HepG2 (cell line): Measurements from ENCODE around the gene SELENOH. TPM values are rescaled to one million over a fixed set of nuclear protein-coding genes. Genes with fewer than 3 reads are reported as not detected.

Experiments used
- ATF7 ChIP-seq, 2 experiments: fragments of 450-650 bp in 1 of 2; sonication (generic) in 1 of 2; formaldehyde crosslinking in 1 of 2; IDR thresholded peaks; 2 replicates each; pipeline versions ENCODE4 v1.4.0 to v1.6.1; 2016 to 2020; ENCODE audit warnings: antibody characterized with exemption in 1 of 2, mild to moderate bottlenecking in 1 of 2, missing genetic modification reagents in 1 of 2
- CBX2 ChIP-seq, 2 experiments: fragments of 200-600 bp in 1 of 2; sonication (generic); formaldehyde crosslinking in 1 of 2; IDR thresholded peaks; 2 replicates each; pipeline versions ENCODE4 v1.7.0 to v1.8.1; 2018 to 2022; ENCODE audit warnings: low read depth in 2 of 2, low read length in 1 of 2, mild to moderate bottlenecking in 1 of 2, missing genetic modification reagents in 1 of 2
- DZIP1 ChIP-seq: sonication (generic); formaldehyde crosslinking; IDR thresholded peaks from 2 replicates; pipeline ENCODE4 v1.5.0; 2020; ENCODE audit warnings: mild to moderate bottlenecking, missing genetic modification reagents
- GTF2F1 ChIP-seq: fragments of 150-350 bp; IDR thresholded peaks from 2 replicates; pipeline ENCODE4 v1.6.1; 2014; ENCODE audit warnings: low read length
- HNRNPK ChIP-seq: fragments of 200-400 bp; formaldehyde crosslinking; IDR thresholded peaks from 2 replicates; pipeline ENCODE4 v1.6.1; 2018; ENCODE audit warnings: low read length, low read depth, moderate library complexity, mild to moderate bottlenecking; ENCODE audit not compliant: poor library complexity, severe bottlenecking
- MAF1 ChIP-seq: sonication (generic); formaldehyde crosslinking; IDR thresholded peaks from 2 replicates; pipeline ENCODE4 v1.5.0; 2020; ENCODE audit warnings: missing genetic modification reagents, borderline replicate concordance
- NFIB ChIP-seq: sonication (generic); formaldehyde crosslinking; IDR thresholded peaks from 2 replicates; pipeline ENCODE4 v1.9.0; 2021; ENCODE audit warnings: missing genetic modification reagents, mild to moderate bottlenecking, borderline replicate concordance
- PAWR ChIP-seq: sonication (generic); formaldehyde crosslinking; IDR thresholded peaks from 2 replicates; pipeline ENCODE4 v1.4.0; 2020; ENCODE audit warnings: missing genetic modification reagents, mild to moderate bottlenecking, borderline replicate concordance
- POLR2AphosphoS5 ChIP-seq: IDR thresholded peaks from 2 replicates; pipeline ENCODE4 v1.6.1; 2012; ENCODE audit warnings: low read depth, low read length
- REPIN1 ChIP-seq: sonication (generic); formaldehyde crosslinking; IDR thresholded peaks from 2 replicates; pipeline ENCODE4 v1.8.0; 2022; ENCODE audit warnings: missing genetic modification reagents, low read depth, mild to moderate bottlenecking, borderline replicate concordance
- SNRNP70 ChIP-seq: fragments of 200-400 bp; formaldehyde crosslinking; IDR thresholded peaks from 2 replicates; pipeline ENCODE4 v1.6.1; 2017; ENCODE audit warnings: mild to moderate bottlenecking, low read depth, low read length, moderate library complexity
- TOPORS ChIP-seq: sonication (generic); formaldehyde crosslinking; IDR thresholded peaks from 2 replicates; pipeline ENCODE4 v1.8.0; 2023; ENCODE audit warnings: mild to moderate bottlenecking, missing genetic modification reagents
- ZFP41 ChIP-seq: sonication (generic); formaldehyde crosslinking; IDR thresholded peaks from 2 replicates; pipeline ENCODE4 v1.4.0; 2020; ENCODE audit warnings: mild to moderate bottlenecking, missing genetic modification reagents, borderline replicate concordance
- ZFX ChIP-seq: sonication (generic); formaldehyde crosslinking; IDR thresholded peaks from 2 replicates; pipeline ENCODE4 v1.4.0; 2020; ENCODE audit warnings: mild to moderate bottlenecking, low read depth, missing genetic modification reagents, moderate library complexity
- ZFYVE20 ChIP-seq: sonication (generic); formaldehyde crosslinking; IDR thresholded peaks from 2 replicates; pipeline ENCODE4 v1.8.0; 2023; ENCODE audit warnings: low read depth, mild to moderate bottlenecking, moderate library complexity, missing genetic modification reagents, borderline replicate concordance
- ZNF224 ChIP-seq: sonication (generic); formaldehyde crosslinking; IDR thresholded peaks from 2 replicates; pipeline ENCODE4 v1.5.0; 2020; ENCODE audit warnings: mild to moderate bottlenecking, missing genetic modification reagents
- polyA plus RNA-seq, 8 experiments: library from polyadenylated mRNA; depleted of rRNA in 3 of 8; stranded (reverse) in 7 of 8; unstranded in 1 of 8; fragments of >200 nt; fragmentation: Illumina TruSeq in 4 of 8; extraction: Trizol in 4 of 8; gene quantifications; 2 replicates each; pipeline versions ENCODE4 v1.2.1 to v1.2.3, GENCODE V29; 2011 to 2016; ENCODE audit warnings: low read depth in 4 of 8, missing spikeins in 1 of 8, mixed read lengths in 1 of 8; ENCODE audit not compliant: insufficient read depth in 1 of 8
- total RNA-seq, 5 experiments: library from RNA; depleted of rRNA; stranded (reverse); fragments of >200 nt; fragmentation: Illumina TruSeq; extraction: Trizol; gene quantifications; 2 replicates each; pipeline ENCODE4 v1.2.3, GENCODE V29; 2016; ENCODE audit warnings: low read depth in 1 of 5
- TF ChIP-seq, protein P1 (sequence below): IDR thresholded peaks from 2 replicates; pipeline ENCODE4 v1.6.1; 2016
- TF ChIP-seq, protein P2 (sequence below), 2 experiments: IDR thresholded peaks; 2 replicates each; pipeline ENCODE4 v1.6.1; 2011 to 2012; ENCODE audit warnings: low read length in 2 of 2, borderline replicate concordance in 1 of 2, low read depth in 1 of 2, mild to moderate bottlenecking in 1 of 2, moderate library complexity in 1 of 2
- TF ChIP-seq, protein P3 (sequence below): sonication (generic); formaldehyde crosslinking; IDR thresholded peaks from 2 replicates; pipeline ENCODE4 v1.8.0; 2022; ENCODE audit warnings: mild to moderate bottlenecking, missing genetic modification reagents, moderate library complexity

Gene SELENOH
- total and polyA plus RNA-seq, 2 of the 13 experiments (the other 11 are each of a cell fraction or from before 2014, with no cell fraction given): 27.2 to 77.4 TPM

GRCh38 chr11:57712256-57713150, 28.8 kb upstream of the SELENOH start, which contains the start of gene TMX2 (continued):
- TF ChIP-seq ZFX (CRISPR knock-in tag) (peak; percentile 15), PAWR (CRISPR knock-in tag) (no peak), HNRNPK (no peak), MAF1 (CRISPR knock-in tag) (peak; percentile 47; the same call in 1 of the 2 replicates), POLR2AphosphoS5 (peak; percentile 52; the same call in 1 of the 2 replicates), ZNF224 (CRISPR knock-in tag) (no peak), SNRNP70 (no peak), NFIB (CRISPR knock-in tag) (no peak), GTF2F1 (no peak), ATF7 (IDR thresholded peaks at IDR 0.05) (no peak), ATF7 (CRISPR knock-in tag; IDR thresholded peaks at IDR 0.05) (no peak), ZFP41 (CRISPR knock-in tag) (peak; percentile 70; the same call in 1 of the 2 replicates), TOPORS (CRISPR knock-in tag) (0 out of 2 replicates have a peak, but pooled peaks have one; percentile 50), ZFYVE20 (no peak), CBX2 (IDR thresholded peaks at IDR 0.05; ENCODE audit: low read depth, low read length) (no peak), CBX2 (CRISPR knock-in tag; IDR thresholded peaks at IDR 0.05; ENCODE audit: low read depth) (no peak), REPIN1 (peak; percentile 51; the same call in 1 of the 2 replicates), DZIP1 (CRISPR knock-in tag) (no peak)
- TF ChIP-seq, protein P1, sequence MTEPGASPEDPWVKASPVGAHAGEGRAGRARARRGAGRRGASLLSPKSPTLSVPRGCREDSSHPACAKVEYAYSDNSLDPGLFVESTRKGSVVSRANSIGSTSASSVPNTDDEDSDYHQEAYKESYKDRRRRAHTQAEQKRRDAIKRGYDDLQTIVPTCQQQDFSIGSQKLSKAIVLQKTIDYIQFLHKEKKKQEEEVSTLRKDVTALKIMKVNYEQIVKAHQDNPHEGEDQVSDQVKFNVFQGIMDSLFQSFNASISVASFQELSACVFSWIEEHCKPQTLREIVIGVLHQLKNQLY: no peak
- TF ChIP-seq, protein P2, sequence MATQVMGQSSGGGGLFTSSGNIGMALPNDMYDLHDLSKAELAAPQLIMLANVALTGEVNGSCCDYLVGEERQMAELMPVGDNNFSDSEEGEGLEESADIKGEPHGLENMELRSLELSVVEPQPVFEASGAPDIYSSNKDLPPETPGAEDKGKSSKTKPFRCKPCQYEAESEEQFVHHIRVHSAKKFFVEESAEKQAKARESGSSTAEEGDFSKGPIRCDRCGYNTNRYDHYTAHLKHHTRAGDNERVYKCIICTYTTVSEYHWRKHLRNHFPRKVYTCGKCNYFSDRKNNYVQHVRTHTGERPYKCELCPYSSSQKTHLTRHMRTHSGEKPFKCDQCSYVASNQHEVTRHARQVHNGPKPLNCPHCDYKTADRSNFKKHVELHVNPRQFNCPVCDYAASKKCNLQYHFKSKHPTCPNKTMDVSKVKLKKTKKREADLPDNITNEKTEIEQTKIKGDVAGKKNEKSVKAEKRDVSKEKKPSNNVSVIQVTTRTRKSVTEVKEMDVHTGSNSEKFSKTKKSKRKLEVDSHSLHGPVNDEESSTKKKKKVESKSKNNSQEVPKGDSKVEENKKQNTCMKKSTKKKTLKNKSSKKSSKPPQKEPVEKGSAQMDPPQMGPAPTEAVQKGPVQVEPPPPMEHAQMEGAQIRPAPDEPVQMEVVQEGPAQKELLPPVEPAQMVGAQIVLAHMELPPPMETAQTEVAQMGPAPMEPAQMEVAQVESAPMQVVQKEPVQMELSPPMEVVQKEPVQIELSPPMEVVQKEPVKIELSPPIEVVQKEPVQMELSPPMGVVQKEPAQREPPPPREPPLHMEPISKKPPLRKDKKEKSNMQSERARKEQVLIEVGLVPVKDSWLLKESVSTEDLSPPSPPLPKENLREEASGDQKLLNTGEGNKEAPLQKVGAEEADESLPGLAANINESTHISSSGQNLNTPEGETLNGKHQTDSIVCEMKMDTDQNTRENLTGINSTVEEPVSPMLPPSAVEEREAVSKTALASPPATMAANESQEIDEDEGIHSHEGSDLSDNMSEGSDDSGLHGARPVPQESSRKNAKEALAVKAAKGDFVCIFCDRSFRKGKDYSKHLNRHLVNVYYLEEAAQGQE (IDR thresholded peaks at IDR 0.05; ENCODE audit: borderline replicate concordance in 1 of 2, low read depth in 1 of 2, low read length in 2 of 2): no peak; a peak in 1 of 4 replicates
- TF ChIP-seq, protein P3, sequence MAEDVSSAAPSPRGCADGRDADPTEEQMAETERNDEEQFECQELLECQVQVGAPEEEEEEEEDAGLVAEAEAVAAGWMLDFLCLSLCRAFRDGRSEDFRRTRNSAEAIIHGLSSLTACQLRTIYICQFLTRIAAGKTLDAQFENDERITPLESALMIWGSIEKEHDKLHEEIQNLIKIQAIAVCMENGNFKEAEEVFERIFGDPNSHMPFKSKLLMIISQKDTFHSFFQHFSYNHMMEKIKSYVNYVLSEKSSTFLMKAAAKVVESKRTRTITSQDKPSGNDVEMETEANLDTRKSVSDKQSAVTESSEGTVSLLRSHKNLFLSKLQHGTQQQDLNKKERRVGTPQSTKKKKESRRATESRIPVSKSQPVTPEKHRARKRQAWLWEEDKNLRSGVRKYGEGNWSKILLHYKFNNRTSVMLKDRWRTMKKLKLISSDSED (CRISPR knock-in tag): no peak
